GM23248 (cell line): ENCODE data around the gene MRPS21.

Experiments
- EZH2 ChIP-seq: fragments of 200-600 bp; sonication (generic); IDR thresholded peaks from 2 replicates; pipeline ENCODE4 v1.6.1; 2018; ENCODE audit warnings: antibody characterized with exemption, mild to moderate bottlenecking; ENCODE audit not compliant: insufficient read depth, poor library complexity, severe bottlenecking
- EZH2phosphoT487 ChIP-seq: fragments of 200-600 bp; sonication (generic); IDR thresholded peaks from 2 replicates; pipeline ENCODE4 v1.6.1; 2018; ENCODE audit warnings: antibody characterized with exemption, moderate library complexity, mild to moderate bottlenecking, low read depth; ENCODE audit not compliant: insufficient read depth

- TF ChIP-seq EZH2 (no peak), EZH2phosphoT487 (no peak)
These were observed 25.3 kb upstream of the MRPS21 start for GRCh38 chr1:150268340-150268704.
